Measurements from ENCODE around the gene KRT4. TPM values are rescaled to one million over a fixed set of nuclear protein-coding genes. Genes with fewer than 3 reads are reported as not detected.

Gene KRT4
- total RNA-seq, 4 donors from 2014 or later: 0.51 to 1.1 (median 0.83) TPM; not detected in 1

GRCh38 chr12:52792185-52793029 lies 21.5 kb downstream of the KRT4 start:
- DNase-seq (ENCODE audit: low spot score in 2 of 2): no peak
- intact Hi-C loops (cut with DNase I; ENCODE audit: low total_unique reads): no loop called here
- no peak for TF ChIP-seq CTCF (IDR thresholded peaks at IDR 0.05)
- TF ChIP-seq POLR2A (IDR thresholded peaks at IDR 0.05): no peak
- no peak overlapping the region for H3K4me3 ChIP-seq (ENCODE audit: low read depth, poor library complexity, severe bottlenecking)
- WGBS, 2 donors: 80 to 89% methylated on average over 10 of the region's 10 CpGs

- WGBS, 2 donors: 90 to 92% methylated on average over 11 to 12 of the region's 12 CpGs
- intact Hi-C loops (cut with DNase I; ENCODE audit: low total_unique reads): no loop called here
- no peak for TF ChIP-seq CTCF (IDR thresholded peaks at IDR 0.05)
- no peak for TF ChIP-seq POLR2A (IDR thresholded peaks at IDR 0.05)
These were observed 22.4 kb downstream of the KRT4 start for GRCh38 chr12:52791271-52792184.

DNA sequence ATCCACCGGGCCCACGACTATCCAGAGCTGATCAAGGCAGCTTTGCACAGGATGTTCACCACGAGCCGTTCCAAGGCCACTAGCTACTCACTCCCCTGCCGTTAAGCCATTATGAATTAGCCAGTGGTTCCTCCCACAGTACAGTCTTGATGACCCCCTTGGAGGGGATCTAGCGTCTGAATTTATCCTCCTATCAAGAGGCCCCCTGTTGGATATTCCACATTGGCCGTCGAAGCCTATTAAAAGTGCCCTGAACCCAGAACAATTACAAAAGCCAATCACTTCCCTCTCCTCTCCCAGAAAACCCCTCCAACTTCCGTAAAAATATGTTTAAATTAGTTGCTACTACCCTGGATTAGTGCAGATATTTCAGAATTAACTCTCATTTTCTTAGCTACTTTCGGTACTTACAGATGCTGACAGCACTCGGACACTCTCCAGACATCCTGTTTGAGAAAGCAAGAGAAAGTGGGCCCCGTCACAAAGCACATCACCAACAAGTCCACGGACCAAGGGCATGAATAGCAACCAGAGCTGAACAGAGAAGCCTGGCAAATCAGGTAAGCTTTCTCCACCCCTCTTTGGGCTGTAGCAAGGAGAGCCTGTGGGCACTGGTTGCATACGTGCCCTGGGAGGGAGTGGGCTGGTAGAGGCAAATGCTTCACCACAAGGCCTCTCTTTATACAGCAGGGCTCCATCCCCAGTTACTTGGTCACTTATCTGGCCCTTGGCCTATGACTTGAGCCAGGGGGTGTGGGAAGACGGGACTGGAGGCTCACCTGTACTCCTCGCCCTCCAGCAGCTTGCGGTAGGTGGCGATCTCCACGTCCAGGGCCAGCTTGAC lies 23.3 kb downstream of the KRT4 start:
- intact Hi-C loops (cut with DNase I; ENCODE audit: low total_unique reads): no loop called here
- 75% methylated on average over 19 of the region's 19 CpGs for WGBS, 2 donors
- DNase-seq (ENCODE audit: low spot score in 2 of 2): no peak
- H3K4me3 ChIP-seq (ENCODE audit: low read depth, poor library complexity, severe bottlenecking): no peak overlapping the region
- no peak for TF ChIP-seq POLR2A (IDR thresholded peaks at IDR 0.05)
- TF ChIP-seq CTCF (IDR thresholded peaks at IDR 0.05): no peak

More at GRCh38 chr12:52791271-52792184, 22.4 kb downstream of the KRT4 start:
- no peak for DNase-seq (ENCODE audit: low spot score in 2 of 2)
- H3K4me3 ChIP-seq (ENCODE audit: low read depth, poor library complexity, severe bottlenecking): no peak overlapping the region

GRCh38 chr12:52789637-52790426 lies 24.1 kb downstream of the KRT4 start:
- 23 to 45% methylated on average over 46 to 49 of the region's 50 CpGs for WGBS, 2 donors
- no peak for DNase-seq (ENCODE audit: low spot score in 2 of 2)
- intact Hi-C loops (cut with DNase I; ENCODE audit: low total_unique reads): no loop called here
- TF ChIP-seq POLR2A (IDR thresholded peaks at IDR 0.05): no peak
- TF ChIP-seq CTCF (IDR thresholded peaks at IDR 0.05): no peak
- no peak overlapping the region for H3K4me3 ChIP-seq (ENCODE audit: low read depth, poor library complexity, severe bottlenecking)
